ENCODE results near the gene SETX.

Gene SETX

DNA sequence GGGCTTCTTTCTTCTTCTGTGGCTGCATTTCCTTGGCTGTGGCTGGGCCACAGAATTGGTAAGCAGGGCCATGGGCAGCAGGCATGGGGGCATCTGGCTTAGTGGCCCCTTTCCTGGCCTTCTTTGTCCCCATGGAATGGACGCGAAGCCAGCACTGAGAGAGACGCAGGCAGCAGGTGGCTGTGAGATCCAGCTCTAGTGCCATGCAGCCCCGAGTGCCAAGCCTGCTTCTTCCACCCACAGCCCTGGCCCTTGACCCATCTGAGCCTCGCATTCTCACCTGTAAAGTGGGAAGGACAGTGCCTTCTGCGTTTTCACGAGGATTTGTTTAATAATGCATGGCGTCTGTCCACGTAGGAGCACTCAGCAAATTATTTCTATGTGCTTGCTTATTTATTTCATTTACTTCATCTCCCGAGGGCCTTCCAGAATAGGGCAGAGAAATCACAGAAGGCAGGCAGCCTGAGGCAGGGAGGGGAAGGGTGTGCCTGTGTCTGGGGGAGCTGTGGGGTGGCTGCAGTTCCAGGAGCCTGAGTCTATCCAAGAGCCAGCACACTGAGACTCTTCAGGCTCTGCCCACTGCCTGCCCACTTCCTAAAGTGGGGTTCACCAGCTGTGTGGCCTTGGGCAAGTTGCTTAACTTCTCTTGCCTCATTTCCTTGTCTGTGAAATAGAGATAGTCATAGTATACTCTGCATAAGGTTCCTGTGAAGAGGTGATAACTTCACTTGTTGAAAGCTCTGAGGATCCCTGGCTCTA is 137.7 kb downstream of the SETX start:
- no peak for DNase-seq (ENCODE audit: low spot score)

DNA sequence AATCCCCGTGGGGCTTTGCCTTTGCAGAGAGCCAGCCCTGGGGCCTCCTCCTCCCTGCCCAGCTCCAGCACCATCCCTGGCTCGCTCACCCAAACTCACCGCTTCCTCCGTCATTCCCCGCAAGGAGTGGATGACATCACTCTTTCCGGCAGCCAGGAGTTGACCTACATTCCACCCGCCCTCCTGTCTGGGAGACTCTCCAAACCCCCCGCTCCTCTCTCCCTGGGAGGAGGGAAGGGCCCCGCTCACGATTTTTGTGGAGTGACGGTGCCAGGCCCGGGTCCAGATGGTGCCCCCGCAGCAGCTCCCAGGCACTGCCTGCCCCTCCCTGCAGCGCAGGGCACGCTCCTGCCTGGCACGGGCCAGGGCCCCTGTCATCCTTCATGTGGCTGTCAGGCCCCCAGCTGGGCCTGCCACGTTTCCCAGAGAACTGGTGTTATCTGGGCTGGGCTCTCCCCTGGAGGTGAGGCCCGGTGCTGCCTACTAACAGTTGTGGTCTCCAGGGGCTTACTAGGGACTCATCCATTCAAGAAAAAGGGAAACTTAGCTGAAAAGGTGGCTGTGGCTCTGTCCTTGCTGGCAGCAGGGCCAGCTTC is 140.7 kb downstream of the SETX start:
- peak; percentile 95 for DNase-seq (ENCODE audit: low spot score)

DNA sequence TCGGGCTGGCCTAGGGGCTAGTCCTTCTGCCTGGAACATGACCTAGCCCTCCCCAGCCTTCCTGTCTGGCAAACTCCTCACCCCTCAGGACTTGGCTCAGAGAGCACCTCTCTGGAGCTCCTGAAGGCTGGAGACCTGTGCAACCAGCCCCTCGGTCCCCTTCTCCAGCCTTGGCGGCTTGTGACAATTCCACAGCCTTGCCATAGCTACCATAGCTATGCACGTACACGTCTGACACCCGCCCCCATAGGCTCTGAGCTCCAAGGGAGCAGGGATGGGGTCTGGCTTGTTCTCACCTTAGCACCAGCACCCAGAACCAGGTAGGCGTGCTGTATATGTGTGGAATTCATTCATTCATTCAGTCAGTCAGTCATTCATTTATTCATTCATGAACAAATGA is 143.2 kb downstream of the SETX start:
- DNase-seq (ENCODE audit: low spot score), result no peak
